K562 (cell line): ENCODE results near the gene OR56B1. TPM values are rescaled to one million over a fixed set of nuclear protein-coding genes. Genes with fewer than 3 reads are reported as not detected.

Experiments used
- ATAC-seq: fragments of 200-7000 bp; cut with Tn5 transposase; 3 replicates; pipeline ENCODE4 v1.9.1; 2020; ENCODE audit warnings: moderate library complexity
- BruUV-seq: library from RNA; stranded (reverse); fragments of 400-500 nt; replicated peaks from 2 replicates; lab custom pipeline; 2021; lab: Mats Ljungman, UMichigan
- CTCF ChIA-PET: fragments of 300-600 bp; formaldehyde crosslinking; extraction: SDS; loops from one replicate; lab custom pipeline; 2021; ENCODE audit warnings: low intra/inter-chr PET ratio; lab: Yijun Ruan, JAX
- POLR2A ChIA-PET: fragments of 300-600, 350-650 bp; sonication (Branson Sonifier 250); formaldehyde crosslinking; extraction: SDS; loops from one replicate; lab custom pipeline; 2021; ENCODE audit warnings: antibody characterized with exemption, inconsistent platforms; lab: Yijun Ruan, JAX
- DNase-seq, 4 experiments: peaks; one replicate each; pipeline versions ENCODE4 v3.0.0 to v3.0.0-alpha.2; 2011 to 2018; ENCODE audit warnings: low spot score in 3 of 4, mixed read lengths in 3 of 4; ENCODE audit errors: extremely low read depth in 1 of 4
- FAIRE-seq: peaks from 2 replicates; lab custom pipeline; 2011; peaks lifted over from hg19 to GRCh38; lab: Jason Lieb, UNC
- H2AFZ ChIP-seq: 2 replicates; pipeline ENCODE4 v1.6.0; 2011; ENCODE audit warnings: low read depth, low read length, control low read depth, inconsistent platforms
- H3K27ac ChIP-seq: fragments of 200-600 bp; 3 replicates; pipeline ENCODE4 v1.8.0; 2011; ENCODE audit warnings: low read depth, mild to moderate bottlenecking, control low read depth, inconsistent platforms, low read length, moderate library complexity, mixed read lengths; ENCODE audit errors: extremely low read depth
- H3K27me3 ChIP-seq, 2 experiments: fragments of 300-600 bp in 1 of 2; 2 replicates in 1 of 2; 3 replicates in 1 of 2; pipeline versions ENCODE4 v1.6.0 to v1.8.0; 2011; ENCODE audit warnings: inconsistent platforms in 2 of 2, low read length in 2 of 2, mild to moderate bottlenecking in 1 of 2, mixed read lengths in 1 of 2, moderate library complexity in 1 of 2; ENCODE audit not compliant: control insufficient read depth in 2 of 2, insufficient read depth in 2 of 2
- H3K36me3 ChIP-seq: fragments of 300-600 bp; 3 replicates; pipeline ENCODE4 v1.8.0; 2011; ENCODE audit warnings: mild to moderate bottlenecking, low read length, inconsistent platforms; ENCODE audit not compliant: control insufficient read depth, insufficient read depth
- H3K4me1 ChIP-seq, 2 experiments: fragments of 200-600 bp in 1 of 2; replicated peaks in 1 of 2; 2 replicates in 1 of 2; 3 replicates in 1 of 2; pipeline versions ENCODE4 v1.5.1 to v1.8.0; 2011; ENCODE audit warnings: inconsistent platforms in 2 of 2, low read length in 2 of 2, mild to moderate bottlenecking in 1 of 2, mixed read lengths in 1 of 2, moderate library complexity in 1 of 2; ENCODE audit not compliant: control insufficient read depth in 2 of 2, insufficient read depth in 2 of 2
- H3K4me2 ChIP-seq: 2 replicates; pipeline ENCODE4 v1.6.1; 2011; ENCODE audit warnings: low read length, control low read depth, inconsistent platforms, mixed read lengths; ENCODE audit not compliant: insufficient read depth
- H3K4me3 ChIP-seq: fragments of 200-600 bp; sonication (generic), shearing (Covaris generic); 2 replicates; pipeline ENCODE4 v1.5.1; 2016; ENCODE audit warnings: control low read depth, inconsistent platforms
- H3K79me2 ChIP-seq: fragments of 200-600 bp; 3 replicates; pipeline ENCODE4 v1.8.0; 2011; ENCODE audit warnings: low read length, inconsistent platforms; ENCODE audit not compliant: control insufficient read depth, insufficient read depth
- H3K9ac ChIP-seq, 2 experiments: 2 replicates each; pipeline versions ENCODE4 v1.6.0 to v1.6.1; 2011; ENCODE audit warnings: low read depth in 2 of 2, low read length in 2 of 2, control low read depth in 1 of 2, inconsistent platforms in 1 of 2, mild to moderate bottlenecking in 1 of 2, mixed read lengths in 1 of 2; ENCODE audit not compliant: insufficient read depth in 1 of 2
- H3K9me1 ChIP-seq: one replicate; pipeline ENCODE4 v1.6.0; 2011; ENCODE audit warnings: inconsistent platforms, mild to moderate bottlenecking, low read length, moderate library complexity; ENCODE audit not compliant: control insufficient read depth, insufficient read depth
- H3K9me3 ChIP-seq: replicated peaks from 2 replicates; pipeline ENCODE4 v1.5.1; 2011; ENCODE audit warnings: low read depth, low read length, inconsistent platforms; ENCODE audit not compliant: control insufficient read depth, insufficient read depth
- H4K20me1 ChIP-seq: replicated peaks from 2 replicates; pipeline ENCODE4 v1.6.1; 2011; ENCODE audit warnings: low read length, inconsistent platforms, mixed read lengths; ENCODE audit not compliant: control insufficient read depth, insufficient read depth
- HCFC1 ChIP-seq: IDR thresholded peaks from 2 replicates; pipeline ENCODE4 v1.6.1; 2012; ENCODE audit warnings: low read depth, low read length, improper control_type of control experiment
- NR3C1 ChIP-seq: sonication (generic); formaldehyde crosslinking; IDR thresholded peaks from 2 replicates; pipeline ENCODE4 v1.8.1; 2022; ENCODE audit warnings: missing genetic modification reagents
- YY1 ChIP-seq, 3 experiments: IDR thresholded peaks; 2 replicates each; pipeline ENCODE4 v1.6.1; 2011; ENCODE audit warnings: low read length in 2 of 3, mild to moderate bottlenecking in 2 of 3, moderate library complexity in 2 of 3, borderline replicate concordance in 1 of 3, control low read depth in 1 of 3, low read depth in 1 of 3; ENCODE audit not compliant: insufficient read depth in 3 of 3, insufficient replicate concordance in 2 of 3, control insufficient read depth in 1 of 3, insufficient read length in 1 of 3; ENCODE audit errors: extremely low read depth in 1 of 3
- ZNF24 ChIP-seq: fragments of 450-650 bp; IDR thresholded peaks from 2 replicates; pipeline ENCODE4 v1.6.1; 2016
- ZNF354B ChIP-seq: fragments of 250-450 bp; sonication (Bioruptor Pico); IDR thresholded peaks from 2 replicates; pipeline ENCODE4 v1.4.0; 2020
- whole genome bisulfite sequencing: fragments of 100-300 bp; shearing (Covaris generic); methylation state at CpG from one replicate; pipeline ENCODE4 v1.1.6; 2016; ENCODE audit warnings: low coverage, mixed read lengths; ENCODE audit not compliant: insufficient coverage; ENCODE audit errors: missing lambda C conversion rate; 5-methylcytosine and 5-hydroxymethylcytosine counted together
- in situ Hi-C: fragments of 300-500 bp; cut with MboI; formaldehyde crosslinking; loops from 4 replicates; pipeline ENCODE4 v1.15.0; 2018; ENCODE audit warnings: inconsistent platforms, mixed read lengths
- intact Hi-C: fragments of 100-400 bp; cut with micrococcal nuclease; formaldehyde crosslinking; loops from 2 replicates; pipeline ENCODE4 v1.14.2; 2022
- polyA plus RNA-seq, 8 experiments: library from polyadenylated mRNA; depleted of rRNA in 4 of 8; stranded (reverse) in 5 of 8; unstranded in 3 of 8; fragments of >200 nt; fragmentation: Nextera tagmentation in 2 of 8; fragmentation: Illumina TruSeq in 1 of 8; extraction: Ambion mirVana in 2 of 8; extraction: Trizol in 1 of 8; gene quantifications; 2 replicates each; pipeline versions ENCODE4 v1.2.1 to v1.2.3, GENCODE V29; 2011 to 2014; ENCODE audit warnings: inconsistent platforms in 1 of 8, missing spikeins in 1 of 8
- total RNA-seq, 7 experiments: library from RNA; depleted of rRNA in 6 of 7; stranded (reverse); fragments of >200 nt in 6 of 7; fragmentation: Illumina TruSeq in 2 of 7; extraction: Trizol in 2 of 7; gene quantifications; 2 replicates each; pipeline versions ENCODE4 v1.2.1 to v1.2.3, GENCODE V29; 2011 to 2021; ENCODE audit warnings: low replicate concordance in 1 of 7
- TF ChIP-seq, protein P1 (sequence below): fragments of 200-600 bp; sonication (generic); IDR thresholded peaks from one replicate; pipeline ENCODE4 v1.6.1; 2012; ENCODE audit warnings: mild to moderate bottlenecking, low read depth, low read length, inconsistent platforms
- TF ChIP-seq, protein P2 (sequence below): fragments of 250-450 bp; sonication (Bioruptor Pico); IDR thresholded peaks from 2 replicates; pipeline ENCODE4 v1.8.0; 2021; ENCODE audit warnings: mild to moderate bottlenecking, moderate library complexity

OR56B1 gene
- total and polyA plus RNA-seq, 9 of the 15 experiments (the other 6 are each of a cell fraction or from before 2014, with no cell fraction given): not detected

DNA sequence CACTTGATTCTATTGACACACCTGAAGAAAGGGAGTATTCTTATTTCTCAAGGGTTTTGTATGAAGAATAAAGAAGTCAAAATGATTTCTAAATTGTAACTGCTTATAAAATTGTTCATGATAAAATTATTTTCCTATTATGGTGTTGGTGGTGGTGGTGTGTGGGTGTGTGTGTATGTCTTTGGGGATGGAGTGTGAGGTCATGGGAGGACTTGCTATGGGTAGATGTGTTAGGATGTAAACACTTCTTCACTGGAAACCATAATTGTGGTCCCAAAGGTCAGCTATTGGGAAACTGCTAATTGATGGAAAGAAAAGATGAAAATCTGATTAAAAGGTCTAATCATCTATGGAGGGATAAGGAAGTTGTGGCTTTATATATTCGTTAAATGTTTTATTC, 41.6 kb upstream of the OR56B1 start:
- CTCF ChIA-PET: no interaction called here
- in situ Hi-C loops (no loop called here), intact Hi-C loops (no loop called here)
- H3K27ac ChIP-seq: no peak overlapping the region
- FAIRE-seq (no peak), ATAC-seq (no peak), DNase-seq (no peak)
- POLR2A ChIA-PET: no interaction called here
- H3K9me1 ChIP-seq: no peaks in the 10 kb centered on the region
- peaks cover 0 to 4% of the 10 kb centered on the region in 2 experiments; a peak in 2 of 5 replicates for H3K27me3 ChIP-seq
- H3K9ac ChIP-seq: no peak overlapping the region
- no peaks in the 10 kb centered on the region for H3K9me3 ChIP-seq
- no peaks in the 10 kb centered on the region for H3K36me3 ChIP-seq
- H3K79me2 ChIP-seq: no peaks in the 10 kb centered on the region
- 0% methylated on average over 1 of the region's 1 CpG for WGBS
- peaks cover 0 to 26% of the 10 kb centered on the region in 2 experiments; a peak in 4 of 5 replicates for H3K4me1 ChIP-seq
- no peak overlapping the region for H3K4me3 ChIP-seq
- H3K4me2 ChIP-seq: no peak overlapping the region
- H2AFZ ChIP-seq: no peak overlapping the region
- BruUV-seq: no TSS peak
- H4K20me1 ChIP-seq: no peaks in the 10 kb centered on the region
- no peak for TF ChIP-seq YY1 (IDR thresholded peaks at IDR 0.05; ENCODE audit: borderline replicate concordance in 1 of 3, control insufficient read depth in 1 of 3, extremely low read depth in 1 of 3, insufficient read depth in 3 of 3, insufficient read length in 1 of 3, insufficient replicate concordance in 2 of 3, low read depth in 1 of 3, low read length in 2 of 3)
- TF ChIP-seq HCFC1: no peak
- TF ChIP-seq, protein P1, sequence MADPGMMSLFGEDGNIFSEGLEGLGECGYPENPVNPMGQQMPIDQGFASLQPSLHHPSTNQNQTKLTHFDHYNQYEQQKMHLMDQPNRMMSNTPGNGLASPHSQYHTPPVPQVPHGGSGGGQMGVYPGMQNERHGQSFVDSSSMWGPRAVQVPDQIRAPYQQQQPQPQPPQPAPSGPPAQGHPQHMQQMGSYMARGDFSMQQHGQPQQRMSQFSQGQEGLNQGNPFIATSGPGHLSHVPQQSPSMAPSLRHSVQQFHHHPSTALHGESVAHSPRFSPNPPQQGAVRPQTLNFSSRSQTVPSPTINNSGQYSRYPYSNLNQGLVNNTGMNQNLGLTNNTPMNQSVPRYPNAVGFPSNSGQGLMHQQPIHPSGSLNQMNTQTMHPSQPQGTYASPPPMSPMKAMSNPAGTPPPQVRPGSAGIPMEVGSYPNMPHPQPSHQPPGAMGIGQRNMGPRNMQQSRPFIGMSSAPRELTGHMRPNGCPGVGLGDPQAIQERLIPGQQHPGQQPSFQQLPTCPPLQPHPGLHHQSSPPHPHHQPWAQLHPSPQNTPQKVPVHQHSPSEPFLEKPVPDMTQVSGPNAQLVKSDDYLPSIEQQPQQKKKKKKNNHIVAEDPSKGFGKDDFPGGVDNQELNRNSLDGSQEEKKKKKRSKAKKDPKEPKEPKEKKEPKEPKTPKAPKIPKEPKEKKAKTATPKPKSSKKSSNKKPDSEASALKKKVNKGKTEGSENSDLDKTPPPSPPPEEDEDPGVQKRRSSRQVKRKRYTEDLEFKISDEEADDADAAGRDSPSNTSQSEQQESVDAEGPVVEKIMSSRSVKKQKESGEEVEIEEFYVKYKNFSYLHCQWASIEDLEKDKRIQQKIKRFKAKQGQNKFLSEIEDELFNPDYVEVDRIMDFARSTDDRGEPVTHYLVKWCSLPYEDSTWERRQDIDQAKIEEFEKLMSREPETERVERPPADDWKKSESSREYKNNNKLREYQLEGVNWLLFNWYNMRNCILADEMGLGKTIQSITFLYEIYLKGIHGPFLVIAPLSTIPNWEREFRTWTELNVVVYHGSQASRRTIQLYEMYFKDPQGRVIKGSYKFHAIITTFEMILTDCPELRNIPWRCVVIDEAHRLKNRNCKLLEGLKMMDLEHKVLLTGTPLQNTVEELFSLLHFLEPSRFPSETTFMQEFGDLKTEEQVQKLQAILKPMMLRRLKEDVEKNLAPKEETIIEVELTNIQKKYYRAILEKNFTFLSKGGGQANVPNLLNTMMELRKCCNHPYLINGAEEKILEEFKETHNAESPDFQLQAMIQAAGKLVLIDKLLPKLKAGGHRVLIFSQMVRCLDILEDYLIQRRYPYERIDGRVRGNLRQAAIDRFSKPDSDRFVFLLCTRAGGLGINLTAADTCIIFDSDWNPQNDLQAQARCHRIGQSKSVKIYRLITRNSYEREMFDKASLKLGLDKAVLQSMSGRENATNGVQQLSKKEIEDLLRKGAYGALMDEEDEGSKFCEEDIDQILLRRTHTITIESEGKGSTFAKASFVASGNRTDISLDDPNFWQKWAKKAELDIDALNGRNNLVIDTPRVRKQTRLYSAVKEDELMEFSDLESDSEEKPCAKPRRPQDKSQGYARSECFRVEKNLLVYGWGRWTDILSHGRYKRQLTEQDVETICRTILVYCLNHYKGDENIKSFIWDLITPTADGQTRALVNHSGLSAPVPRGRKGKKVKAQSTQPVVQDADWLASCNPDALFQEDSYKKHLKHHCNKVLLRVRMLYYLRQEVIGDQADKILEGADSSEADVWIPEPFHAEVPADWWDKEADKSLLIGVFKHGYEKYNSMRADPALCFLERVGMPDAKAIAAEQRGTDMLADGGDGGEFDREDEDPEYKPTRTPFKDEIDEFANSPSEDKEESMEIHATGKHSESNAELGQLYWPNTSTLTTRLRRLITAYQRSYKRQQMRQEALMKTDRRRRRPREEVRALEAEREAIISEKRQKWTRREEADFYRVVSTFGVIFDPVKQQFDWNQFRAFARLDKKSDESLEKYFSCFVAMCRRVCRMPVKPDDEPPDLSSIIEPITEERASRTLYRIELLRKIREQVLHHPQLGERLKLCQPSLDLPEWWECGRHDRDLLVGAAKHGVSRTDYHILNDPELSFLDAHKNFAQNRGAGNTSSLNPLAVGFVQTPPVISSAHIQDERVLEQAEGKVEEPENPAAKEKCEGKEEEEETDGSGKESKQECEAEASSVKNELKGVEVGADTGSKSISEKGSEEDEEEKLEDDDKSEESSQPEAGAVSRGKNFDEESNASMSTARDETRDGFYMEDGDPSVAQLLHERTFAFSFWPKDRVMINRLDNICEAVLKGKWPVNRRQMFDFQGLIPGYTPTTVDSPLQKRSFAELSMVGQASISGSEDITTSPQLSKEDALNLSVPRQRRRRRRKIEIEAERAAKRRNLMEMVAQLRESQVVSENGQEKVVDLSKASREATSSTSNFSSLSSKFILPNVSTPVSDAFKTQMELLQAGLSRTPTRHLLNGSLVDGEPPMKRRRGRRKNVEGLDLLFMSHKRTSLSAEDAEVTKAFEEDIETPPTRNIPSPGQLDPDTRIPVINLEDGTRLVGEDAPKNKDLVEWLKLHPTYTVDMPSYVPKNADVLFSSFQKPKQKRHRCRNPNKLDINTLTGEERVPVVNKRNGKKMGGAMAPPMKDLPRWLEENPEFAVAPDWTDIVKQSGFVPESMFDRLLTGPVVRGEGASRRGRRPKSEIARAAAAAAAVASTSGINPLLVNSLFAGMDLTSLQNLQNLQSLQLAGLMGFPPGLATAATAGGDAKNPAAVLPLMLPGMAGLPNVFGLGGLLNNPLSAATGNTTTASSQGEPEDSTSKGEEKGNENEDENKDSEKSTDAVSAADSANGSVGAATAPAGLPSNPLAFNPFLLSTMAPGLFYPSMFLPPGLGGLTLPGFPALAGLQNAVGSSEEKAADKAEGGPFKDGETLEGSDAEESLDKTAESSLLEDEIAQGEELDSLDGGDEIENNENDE: no peak
- no peak for TF ChIP-seq ZNF24
- TF ChIP-seq, protein P2, sequence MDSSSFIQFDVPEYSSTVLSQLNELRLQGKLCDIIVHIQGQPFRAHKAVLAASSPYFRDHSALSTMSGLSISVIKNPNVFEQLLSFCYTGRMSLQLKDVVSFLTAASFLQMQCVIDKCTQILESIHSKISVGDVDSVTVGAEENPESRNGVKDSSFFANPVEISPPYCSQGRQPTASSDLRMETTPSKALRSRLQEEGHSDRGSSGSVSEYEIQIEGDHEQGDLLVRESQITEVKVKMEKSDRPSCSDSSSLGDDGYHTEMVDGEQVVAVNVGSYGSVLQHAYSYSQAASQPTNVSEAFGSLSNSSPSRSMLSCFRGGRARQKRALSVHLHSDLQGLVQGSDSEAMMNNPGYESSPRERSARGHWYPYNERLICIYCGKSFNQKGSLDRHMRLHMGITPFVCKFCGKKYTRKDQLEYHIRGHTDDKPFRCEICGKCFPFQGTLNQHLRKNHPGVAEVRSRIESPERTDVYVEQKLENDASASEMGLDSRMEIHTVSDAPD (CRISPR knock-in tag): no peak
- TF ChIP-seq ZNF354B (CRISPR knock-in tag): no peak
- no peak for TF ChIP-seq NR3C1 (CRISPR knock-in tag)
